Neural cell (in vitro differentiated cells): ENCODE measurements around the gene AS3MT.

Experiments used
- CTCF ChIP-seq: fragments of 450-650 bp; IDR thresholded peaks from 2 replicates; pipeline ENCODE4 v1.5.1; 2014; ENCODE audit warnings: antibody characterized with exemption, mild to moderate bottlenecking, moderate library complexity; ENCODE audit not compliant: poor library complexity, severe bottlenecking
- EZH2 ChIP-seq: fragments of 200-600, 300-800 bp; shearing (Covaris generic), sonication (generic); IDR thresholded peaks from 2 replicates; pipeline ENCODE4 v1.6.1; 2014; ENCODE audit warnings: antibody characterized with exemption, low read length, borderline replicate concordance, mild to moderate bottlenecking; ENCODE audit not compliant: insufficient read depth, poor library complexity, severe bottlenecking
- MXI1 ChIP-seq: fragments of 450-650 bp; conservative IDR thresholded peaks from 2 replicates; pipeline ENCODE4 v1.6.1; 2014; ENCODE audit warnings: antibody characterized with exemption, mild to moderate bottlenecking; ENCODE audit not compliant: poor library complexity, severe bottlenecking
- POLR2AphosphoS5 ChIP-seq: IDR thresholded peaks from 2 replicates; pipeline ENCODE4 v1.6.1; 2012
- RAD21 ChIP-seq: fragments of 450-650 bp; conservative IDR thresholded peaks from 2 replicates; pipeline ENCODE4 v1.6.1; 2014; ENCODE audit warnings: antibody characterized with exemption, mild to moderate bottlenecking, moderate library complexity
- SMC3 ChIP-seq: fragments of 450-650 bp; conservative IDR thresholded peaks from 2 replicates; pipeline ENCODE4 v1.6.1; 2014; ENCODE audit warnings: antibody characterized with exemption, mild to moderate bottlenecking, moderate library complexity; ENCODE audit not compliant: poor library complexity
- TAF1 ChIP-seq: IDR thresholded peaks from 2 replicates; pipeline ENCODE4 v1.6.1; 2012; ENCODE audit warnings: low read depth

- TF ChIP-seq CTCF (no peak), POLR2AphosphoS5 (no peak), TAF1 (no peak), RAD21 (no peak), SMC3 (no peak), EZH2 (no peak), MXI1 (no peak)
Measured at GRCh38 chr10:102926842-102927241, 57.6 kb downstream of the AS3MT start.
